BLaER1 (cell line): Measurements from ENCODE around the gene ITPA.

ENCODE experiments used
- H3K27ac ChIP-seq: shearing (Covaris generic); formaldehyde crosslinking; 2 replicates; pipeline ENCODE4 v1.8.1; 2022
- H3K27me3 ChIP-seq: shearing (Covaris generic); formaldehyde crosslinking; 2 replicates; pipeline ENCODE4 v1.8.1; 2022
- H3K36me3 ChIP-seq: shearing (Covaris generic); formaldehyde crosslinking; 2 replicates; pipeline ENCODE4 v1.8.1; 2022
- H3K4me1 ChIP-seq: shearing (Covaris generic); formaldehyde crosslinking; 2 replicates; pipeline ENCODE4 v1.8.1; 2022
- H3K4me2 ChIP-seq: shearing (Covaris generic); formaldehyde crosslinking; 2 replicates; pipeline ENCODE4 v1.8.1; 2022
- H3K4me3 ChIP-seq: shearing (Covaris generic); formaldehyde crosslinking; 2 replicates; pipeline ENCODE4 v1.8.1; 2022
- H3K9ac ChIP-seq: shearing (Covaris generic); formaldehyde crosslinking; 2 replicates; pipeline ENCODE4 v1.8.1; 2022
- H3K9me3 ChIP-seq: shearing (Covaris generic); formaldehyde crosslinking; 2 replicates; pipeline ENCODE4 v1.8.1; 2022
- H4K20me1 ChIP-seq: shearing (Covaris generic); formaldehyde crosslinking; 2 replicates; pipeline ENCODE4 v1.8.1; 2022
- Cebpa-rat ChIP-seq: shearing (Covaris generic); IDR thresholded peaks from 2 replicates; pipeline ENCODE4 v1.8.1; 2022

ITPA gene

GRCh38 chr20:3235666-3236324 is 26.5 kb downstream of the ITPA start:
- Histone ChIP-seq H4K20me1 (peaks cover 31% of the 10 kb centered on the region), H3K9ac (no peak overlapping the region), H3K9me3 (no peaks in the 10 kb centered on the region), H3K4me1 (peaks cover 29% of the 10 kb centered on the region), H3K27ac (no peak overlapping the region), H3K4me3 (no peak overlapping the region), H3K27me3 (peaks cover 57% of the 10 kb centered on the region), H3K36me3 (no peaks in the 10 kb centered on the region), H3K4me2 (no peak overlapping the region)
- TF ChIP-seq Cebpa-rat = no peak

- TF ChIP-seq Cebpa-rat = no peak
- Histone ChIP-seq H3K9ac (no peak overlapping the region), H3K27me3 (peaks cover 72% of the 10 kb centered on the region), H3K9me3 (no peaks in the 10 kb centered on the region), H3K36me3 (no peaks in the 10 kb centered on the region), H4K20me1 (peaks cover 34% of the 10 kb centered on the region), H3K4me3 (peak overlapping the region; percentile 82), H3K4me1 (peaks cover 29% of the 10 kb centered on the region), H3K27ac (no peak overlapping the region), H3K4me2 (peak overlapping the region; percentile 98)
These were observed 28.0 kb downstream of the ITPA start for GRCh38 chr20:3237011-3237957.

GRCh38 chr20:3237958-3238615 is 28.8 kb downstream of the ITPA start:
- Histone ChIP-seq H3K4me2 (peak overlapping the region; percentile 98), H4K20me1 (peaks cover 34% of the 10 kb centered on the region), H3K27ac (no peak overlapping the region), H3K9me3 (no peaks in the 10 kb centered on the region), H3K4me3 (peak overlapping the region; percentile 82), H3K36me3 (no peaks in the 10 kb centered on the region), H3K9ac (peak overlapping the region; percentile 63; the same call in 1 of the 2 replicates), H3K4me1 (peaks cover 29% of the 10 kb centered on the region), H3K27me3 (peaks cover 74% of the 10 kb centered on the region)
- no peak for TF ChIP-seq Cebpa-rat

- no peak for TF ChIP-seq Cebpa-rat
- Histone ChIP-seq H3K9me3 (no peaks in the 10 kb centered on the region), H3K4me2 (peak overlapping the region; percentile 98), H3K4me1 (peaks cover 25% of the 10 kb centered on the region), H3K27ac (no peak overlapping the region), H4K20me1 (peaks cover 34% of the 10 kb centered on the region), H3K4me3 (peak overlapping the region; percentile 82), H3K27me3 (peaks cover 77% of the 10 kb centered on the region), H3K36me3 (no peaks in the 10 kb centered on the region), H3K9ac (peak overlapping the region; percentile 63)
These were observed 29.3 kb downstream of the ITPA start for GRCh38 chr20:3238616-3239025.

GRCh38 chr20:3239026-3239866 is 29.9 kb downstream of the ITPA start, which contains the start of gene SLC4A11:
TSS of gene SLC4A11 (minus strand) at chr20:3239190. CDS start at chr20:3239137, 53 bp downstream.
- no peak for TF ChIP-seq Cebpa-rat
- Histone ChIP-seq H3K9me3 (no peaks in the 10 kb centered on the region), H3K9ac (peak within 1 kb of the TSS; percentile 63), H3K27me3 (peaks cover 83% of the 10 kb centered on the region), H3K27ac (no peak within 1 kb of the TSS), H3K4me2 (peak within 1 kb of the TSS; percentile 98), H4K20me1 (peaks cover 34% of the 10 kb centered on the region), H3K36me3 (no peaks in the 10 kb centered on the region), H3K4me1 (peaks cover 24% of the 10 kb centered on the region), H3K4me3 (peak within 1 kb of the TSS; percentile 82)

GRCh38 chr20:3239867-3240775 is 30.8 kb downstream of the ITPA start:
- Histone ChIP-seq H3K27me3 (peaks cover 83% of the 10 kb centered on the region), H3K9ac (no peak overlapping the region)

GRCh38 chr20:3240776-3241363 is 31.6 kb downstream of the ITPA start:
- Histone ChIP-seq H3K9ac (no peak overlapping the region), H3K27me3 (peaks cover 75% of the 10 kb centered on the region), H4K20me1 (peaks cover 34% of the 10 kb centered on the region), H3K9me3 (no peaks in the 10 kb centered on the region), H3K4me3 (no peak overlapping the region), H3K27ac (no peak overlapping the region), H3K4me1 (peaks cover 24% of the 10 kb centered on the region), H3K36me3 (no peaks in the 10 kb centered on the region), H3K4me2 (no peak overlapping the region)
- TF ChIP-seq Cebpa-rat = no peak

More at GRCh38 chr20:3239867-3240775, 30.8 kb downstream of the ITPA start:
- no peaks in the 10 kb centered on the region for H3K36me3 ChIP-seq
- H3K4me2 ChIP-seq = peak overlapping the region; percentile 98
- H3K9me3 ChIP-seq = no peaks in the 10 kb centered on the region
- peaks cover 24% of the 10 kb centered on the region for H3K4me1 ChIP-seq
- H3K27ac ChIP-seq = no peak overlapping the region
- H4K20me1 ChIP-seq = peaks cover 34% of the 10 kb centered on the region
- TF ChIP-seq Cebpa-rat = no peak
- H3K4me3 ChIP-seq = peak overlapping the region; percentile 82

GRCh38 chr20:3242172-3242692 is 32.9 kb downstream of the ITPA start:
- Histone ChIP-seq H4K20me1 (peaks cover 29% of the 10 kb centered on the region), H3K9ac (no peak overlapping the region), H3K4me3 (no peak overlapping the region), H3K4me2 (no peak overlapping the region), H3K4me1 (peaks cover 24% of the 10 kb centered on the region), H3K27ac (no peak overlapping the region), H3K9me3 (no peaks in the 10 kb centered on the region), H3K36me3 (no peaks in the 10 kb centered on the region), H3K27me3 (peaks cover 71% of the 10 kb centered on the region)
- TF ChIP-seq Cebpa-rat = no peak
